ENCODE results near the gene UST. TPM values are rescaled to one million over a fixed set of nuclear protein-coding genes. Genes with fewer than 3 reads are reported as not detected.

The UST gene
- total RNA-seq, 1 donor from 2014 or later: 17.1 TPM

GRCh38 chr6:148963738-148964137 is 216.9 kb downstream of the UST start:
- H3K4me1 Mint-ChIP-seq (ENCODE audit: low read depth): peaks cover 20% of the 10 kb centered on the region
- TF ChIP-seq, protein P1, sequence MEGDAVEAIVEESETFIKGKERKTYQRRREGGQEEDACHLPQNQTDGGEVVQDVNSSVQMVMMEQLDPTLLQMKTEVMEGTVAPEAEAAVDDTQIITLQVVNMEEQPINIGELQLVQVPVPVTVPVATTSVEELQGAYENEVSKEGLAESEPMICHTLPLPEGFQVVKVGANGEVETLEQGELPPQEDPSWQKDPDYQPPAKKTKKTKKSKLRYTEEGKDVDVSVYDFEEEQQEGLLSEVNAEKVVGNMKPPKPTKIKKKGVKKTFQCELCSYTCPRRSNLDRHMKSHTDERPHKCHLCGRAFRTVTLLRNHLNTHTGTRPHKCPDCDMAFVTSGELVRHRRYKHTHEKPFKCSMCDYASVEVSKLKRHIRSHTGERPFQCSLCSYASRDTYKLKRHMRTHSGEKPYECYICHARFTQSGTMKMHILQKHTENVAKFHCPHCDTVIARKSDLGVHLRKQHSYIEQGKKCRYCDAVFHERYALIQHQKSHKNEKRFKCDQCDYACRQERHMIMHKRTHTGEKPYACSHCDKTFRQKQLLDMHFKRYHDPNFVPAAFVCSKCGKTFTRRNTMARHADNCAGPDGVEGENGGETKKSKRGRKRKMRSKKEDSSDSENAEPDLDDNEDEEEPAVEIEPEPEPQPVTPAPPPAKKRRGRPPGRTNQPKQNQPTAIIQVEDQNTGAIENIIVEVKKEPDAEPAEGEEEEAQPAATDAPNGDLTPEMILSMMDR (IDR thresholded peaks at IDR 0.05): no peak
- DNase-seq (ENCODE audit: low spot score): no peak
- peaks cover 2% of the 10 kb centered on the region for H3K36me3 Mint-ChIP-seq (ENCODE audit: low read depth)
- H3K4me3 Mint-ChIP-seq (ENCODE audit: unreplicated experiment): no peak overlapping the region
- H3K27me3 Mint-ChIP-seq (ENCODE audit: low read depth): no peaks in the 10 kb centered on the region
- H3K27ac Mint-ChIP-seq (ENCODE audit: unreplicated experiment): no peak overlapping the region
- no peaks in the 10 kb centered on the region for H3K9me3 Mint-ChIP-seq (ENCODE audit: low read depth)

- TF ChIP-seq, protein P1 (IDR thresholded peaks at IDR 0.05): no peak
- Mint-ChIP-seq H3K4me1 (ENCODE audit: low read depth) (peaks cover 27% of the 10 kb centered on the region), H3K27me3 (ENCODE audit: low read depth) (no peaks in the 10 kb centered on the region), H3K27ac (ENCODE audit: unreplicated experiment) (no peak overlapping the region), H3K36me3 (ENCODE audit: low read depth) (peaks cover 2% of the 10 kb centered on the region), H3K9me3 (ENCODE audit: low read depth) (no peaks in the 10 kb centered on the region), H3K4me3 (ENCODE audit: unreplicated experiment) (no peak overlapping the region)
- no peak for DNase-seq (ENCODE audit: low spot score)
Observed at GRCh38 chr6:148964467-148964866, 217.6 kb downstream of the UST start.

DNA sequence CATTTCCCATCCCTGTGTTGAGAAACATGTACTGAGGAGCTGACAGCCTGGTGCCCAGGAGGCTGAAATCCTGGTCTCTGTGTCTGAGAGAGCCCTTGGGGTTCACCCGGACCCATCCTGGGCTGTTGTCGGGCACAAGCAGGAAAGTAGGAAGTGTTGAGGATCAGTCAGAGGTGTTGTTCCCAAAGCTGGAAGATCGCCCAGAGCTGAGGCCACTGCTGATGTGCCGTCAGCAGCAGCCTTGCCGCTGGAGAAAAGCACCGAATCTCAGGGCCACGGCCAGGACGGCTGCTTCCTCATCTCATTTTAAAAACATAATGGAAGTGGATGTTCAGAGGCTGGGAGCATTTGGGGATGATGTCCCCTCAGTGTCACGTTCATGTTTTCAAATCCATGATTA is 218.5 kb downstream of the UST start:
- Mint-ChIP-seq H3K9me3 (ENCODE audit: low read depth) (no peaks in the 10 kb centered on the region), H3K27ac (ENCODE audit: unreplicated experiment) (no peak overlapping the region), H3K27me3 (ENCODE audit: low read depth) (no peaks in the 10 kb centered on the region), H3K36me3 (ENCODE audit: low read depth) (no peaks in the 10 kb centered on the region), H3K4me3 (ENCODE audit: unreplicated experiment) (no peak overlapping the region), H3K4me1 (ENCODE audit: low read depth) (peaks cover 35% of the 10 kb centered on the region)
- no peak for DNase-seq (ENCODE audit: low spot score)
- TF ChIP-seq, protein P1 (IDR thresholded peaks at IDR 0.05): no peak

GRCh38 chr6:148967011-148967520 is 220.2 kb downstream of the UST start:
- TF ChIP-seq, protein P1 (IDR thresholded peaks at IDR 0.05): no peak
- Mint-ChIP-seq H3K36me3 (ENCODE audit: low read depth) (no peaks in the 10 kb centered on the region), H3K27ac (ENCODE audit: unreplicated experiment) (no peak overlapping the region), H3K27me3 (ENCODE audit: low read depth) (no peaks in the 10 kb centered on the region), H3K9me3 (ENCODE audit: low read depth) (no peaks in the 10 kb centered on the region), H3K4me1 (ENCODE audit: low read depth) (peaks cover 52% of the 10 kb centered on the region), H3K4me3 (ENCODE audit: unreplicated experiment) (no peak overlapping the region)
- DNase-seq (ENCODE audit: low spot score): no peak

DNA sequence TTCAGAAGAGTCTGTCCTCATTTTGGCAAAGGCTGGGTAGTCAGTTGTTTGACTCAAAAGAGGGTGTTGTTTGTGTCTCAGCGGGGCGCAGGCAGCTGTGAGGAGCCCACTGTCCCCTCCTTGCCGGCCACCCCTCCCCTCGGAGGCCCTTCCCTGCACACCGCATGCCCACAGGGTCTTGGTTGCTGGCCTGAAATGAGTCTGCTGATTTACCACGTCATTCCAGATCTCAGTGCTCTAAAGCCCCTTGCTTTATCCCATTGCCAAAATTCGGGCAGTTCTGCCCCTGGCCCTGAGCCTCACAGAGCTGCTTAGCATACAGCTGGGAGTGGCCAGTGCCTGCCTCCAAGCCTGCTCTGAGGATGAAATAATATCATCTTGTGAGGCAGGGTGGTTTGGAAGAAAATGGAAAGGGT is 220.7 kb downstream of the UST start:
- Mint-ChIP-seq H3K36me3 (ENCODE audit: low read depth) (no peaks in the 10 kb centered on the region), H3K4me3 (ENCODE audit: unreplicated experiment) (no peak overlapping the region), H3K27ac (ENCODE audit: unreplicated experiment) (peak overlapping the region; percentile 99), H3K4me1 (ENCODE audit: low read depth) (peaks cover 54% of the 10 kb centered on the region), H3K27me3 (ENCODE audit: low read depth) (no peaks in the 10 kb centered on the region), H3K9me3 (ENCODE audit: low read depth) (no peaks in the 10 kb centered on the region)
- no peak for DNase-seq (ENCODE audit: low spot score)
- TF ChIP-seq, protein P1 (IDR thresholded peaks at IDR 0.05): no peak
